Measurements from ENCODE around the gene HEXD. TPM values are rescaled to one million over a fixed set of nuclear protein-coding genes. Genes with fewer than 3 reads are reported as not detected.

Gene HEXD
- total and polyA plus RNA-seq, 2 donors (not counting 3 experiments of a cell fraction or from before 2014, with no cell fraction given): 12.9 to 18.6 TPM

GRCh38 chr17:82400830-82401229, 17.3 kb upstream of the HEXD start:
- CTCF ChIA-PET: no interaction called here
- Histone ChIP-seq H3K4me1 (ENCODE audit: control insufficient read depth, extremely low read depth, insufficient read depth, low read length) (no peaks in the 10 kb centered on the region), H4K20me1 (replicated peaks; ENCODE audit: control insufficient read depth, extremely low read depth, insufficient read depth, low read length) (no peaks in the 10 kb centered on the region), H2AFZ (ENCODE audit: low read depth, low read length) (no peak overlapping the region), H3K27me3 (ENCODE audit: control insufficient read depth in 2 of 2, insufficient read depth in 2 of 2, low read length in 2 of 2) (no peaks in the 10 kb centered on the region), H3K27ac (ENCODE audit: insufficient read depth, low read depth, low read length) (no peak overlapping the region), H3K9me1 (replicated peaks; ENCODE audit: control insufficient read depth, extremely low read depth, insufficient read depth, low read length) (no peaks in the 10 kb centered on the region), H3K79me2 (ENCODE audit: control insufficient read depth, insufficient read depth, low read length) (no peaks in the 10 kb centered on the region), H3K9me3 (replicated peaks; ENCODE audit: control insufficient read depth, insufficient read depth, low read length) (no peaks in the 10 kb centered on the region), H3K4me2 (ENCODE audit: insufficient read depth, low read length) (no peak overlapping the region), H3K4me3 (replicated peaks in 1 of 3; ENCODE audit: insufficient read depth in 1 of 3, low read depth in 1 of 3, low read length in 3 of 3) (no peak overlapping the region), H3K36me3 (ENCODE audit: control insufficient read depth in 2 of 2, extremely low read depth in 1 of 2, insufficient read depth in 2 of 2, low read length in 2 of 2) (no peaks in the 10 kb centered on the region), H3K9ac (replicated peaks; ENCODE audit: extremely low read depth, insufficient read depth, low read length) (no peak overlapping the region)
- TF ChIP-seq GATA2 (IDR thresholded peaks at IDR 0.05; ENCODE audit: insufficient read depth, insufficient read length, low read depth, low read length): no peak
- TF ChIP-seq EZH2 (IDR thresholded peaks at IDR 0.05; ENCODE audit: borderline replicate concordance, low read depth, low read length, severe bottlenecking): no peak
- no peak for TF ChIP-seq CTCF (IDR thresholded peaks at IDR 0.05; ENCODE audit: extremely low read depth in 1 of 2, insufficient read depth in 1 of 2, low read depth in 1 of 2, low read length in 2 of 2)
- TF ChIP-seq POLR2A (IDR thresholded peaks at IDR 0.05; ENCODE audit: low read depth, low read length): no peak
- TF ChIP-seq MYC (IDR thresholded peaks at IDR 0.05; ENCODE audit: low read depth, low read length): no peak
- TF ChIP-seq, protein P1, sequence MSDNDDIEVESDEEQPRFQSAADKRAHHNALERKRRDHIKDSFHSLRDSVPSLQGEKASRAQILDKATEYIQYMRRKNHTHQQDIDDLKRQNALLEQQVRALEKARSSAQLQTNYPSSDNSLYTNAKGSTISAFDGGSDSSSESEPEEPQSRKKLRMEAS (IDR thresholded peaks at IDR 0.05; ENCODE audit: insufficient read depth, insufficient read length): no peak
- TF ChIP-seq JUN (IDR thresholded peaks at IDR 0.05; ENCODE audit: borderline replicate concordance, insufficient read depth, insufficient read length, low read depth): no peak
- TF ChIP-seq FOS (IDR thresholded peaks at IDR 0.05; ENCODE audit: borderline replicate concordance, insufficient read depth, low read length): no peak
- no peak for TF ChIP-seq POLR2AphosphoS5 (IDR thresholded peaks at IDR 0.05; ENCODE audit: insufficient read depth, low read depth, low read length)
- dilution Hi-C loops (cut with MboI; ENCODE audit: extremely low pct_ligation_motif_present, low sequenced_read_pairs): no loop called here
- intact Hi-C loops (cut with micrococcal nuclease): no loop called here
- DNase-seq (ENCODE audit: low read depth, low spot score) (no peak), FAIRE-seq (no peak)
- POLR2A ChIA-PET: interaction anchor here (0.7 kb wide), 1 partner anchor 76 kb away, joined by 6 read pairs; no protein-coding TSS in a partner anchor
- BruUV-seq (replicated peaks): no TSS peak

All from endothelial cell of umbilical vein (primary cell).